WTC11 (cell line): Measurements from ENCODE around the gene RANGRF. TPM values are rescaled to one million over a fixed set of nuclear protein-coding genes. Genes with fewer than 3 reads are reported as not detected.
A peak's percentile ranks its signal among the peaks of the same experiment; 100 is the strongest.

Source experiments
- ATAC-seq: fragments of 200-7000 bp; cut with Tn5 transposase; 2 replicates; pipeline ENCODE4 v1.10.0; 2021; ENCODE audit warnings: mild to moderate bottlenecking, moderate library complexity
- CTCF ChIA-PET: fragments of 300-600 bp; sonication (Branson Sonifier 250); formaldehyde crosslinking; loops from one replicate; lab custom pipeline; 2021; ENCODE audit warnings: antibody characterized with exemption; lab: Charles Lee
- POLR2A ChIA-PET: fragments of 350-600 bp; sonication (Branson Sonifier 250); formaldehyde crosslinking; loops from one replicate; lab custom pipeline; 2021; ENCODE audit warnings: antibody characterized with exemption; lab: Charles Lee
- DNase-seq: peaks from one replicate; pipeline ENCODE4 v3.0.0; 2021; ENCODE audit warnings: low spot score
- H3K27ac Mint-ChIP-seq: 2 replicates; pipeline ENCODE4 v1.8.0; 2021; ENCODE audit warnings: mixed read lengths
- H3K27me3 Mint-ChIP-seq: 2 replicates; pipeline ENCODE4 v1.8.0; 2021; ENCODE audit warnings: low read depth, mild to moderate bottlenecking, moderate library complexity, mixed read lengths
- H3K36me3 Mint-ChIP-seq: 2 replicates; pipeline ENCODE4 v1.8.0; 2021; ENCODE audit warnings: mixed read lengths
- H3K4me1 Mint-ChIP-seq: 2 replicates; pipeline ENCODE4 v1.8.0; 2022; ENCODE audit warnings: mixed read lengths
- H3K4me3 Mint-ChIP-seq: 2 replicates; pipeline ENCODE4 v1.8.0; 2021; ENCODE audit warnings: mild to moderate bottlenecking, moderate library complexity, mixed read lengths
- H3K9me3 Mint-ChIP-seq: 2 replicates; pipeline ENCODE4 v1.8.0; 2021; ENCODE audit warnings: mixed read lengths
- ELF4 ChIP-seq: sonication (generic); formaldehyde crosslinking; IDR thresholded peaks from 2 replicates; pipeline ENCODE4 v1.8.1; 2022; ENCODE audit warnings: low read depth, mild to moderate bottlenecking, moderate library complexity, missing genetic modification reagents
- ESRRA ChIP-seq: sonication (generic); formaldehyde crosslinking; IDR thresholded peaks from 2 replicates; pipeline ENCODE4 v1.8.1; 2022; ENCODE audit warnings: mild to moderate bottlenecking, missing genetic modification reagents, borderline replicate concordance
- HMGA2 ChIP-seq: fragments of 250-450 bp; sonication (Bioruptor Pico); IDR thresholded peaks from 2 replicates; pipeline ENCODE4 v1.4.0; 2021; ENCODE audit warnings: mild to moderate bottlenecking, moderate library complexity
- IRF2 ChIP-seq: sonication (generic); formaldehyde crosslinking; IDR thresholded peaks from 2 replicates; pipeline ENCODE4 v1.8.0; 2022; ENCODE audit warnings: low read depth, missing genetic modification reagents, borderline replicate concordance
- KAT7 ChIP-seq: sonication (generic); formaldehyde crosslinking; IDR thresholded peaks from 2 replicates; pipeline ENCODE4 v1.8.1; 2023; ENCODE audit warnings: missing genetic modification reagents, mild to moderate bottlenecking, borderline replicate concordance
- NFATC4 ChIP-seq: fragments of 250-450 bp; sonication (Bioruptor Pico); IDR thresholded peaks from 2 replicates; pipeline ENCODE4 v1.9.0; 2021; ENCODE audit warnings: mild to moderate bottlenecking
- NFE2L1 ChIP-seq: sonication (generic); formaldehyde crosslinking; IDR thresholded peaks from 2 replicates; pipeline ENCODE4 v1.8.1; 2023; ENCODE audit warnings: missing genetic modification reagents
- SMAD3 ChIP-seq: sonication (generic); formaldehyde crosslinking; IDR thresholded peaks from 2 replicates; pipeline ENCODE4 v1.8.0; 2022; ENCODE audit warnings: missing genetic modification reagents, mild to moderate bottlenecking, borderline replicate concordance
- TEAD4 ChIP-seq: sonication (generic); formaldehyde crosslinking; IDR thresholded peaks from 2 replicates; pipeline ENCODE4 v1.8.0; 2022; ENCODE audit warnings: mild to moderate bottlenecking, missing genetic modification reagents
- ZBTB21 ChIP-seq: sonication (generic); formaldehyde crosslinking; IDR thresholded peaks from 2 replicates; pipeline ENCODE4 v1.8.1; 2023; ENCODE audit warnings: mild to moderate bottlenecking, missing genetic modification reagents, borderline replicate concordance
- total RNA-seq: library from RNA; stranded (reverse); gene quantifications from 3 replicates; pipeline ENCODE4 v1.2.3, GENCODE V29; 2021
- TF ChIP-seq, protein P1 (sequence below): fragments of 250-450 bp; sonication (Bioruptor Pico); IDR thresholded peaks from 2 replicates; pipeline ENCODE4 v1.9.0; 2021; ENCODE audit warnings: mild to moderate bottlenecking, borderline replicate concordance
- TF ChIP-seq, protein P2 (sequence below): sonication (generic); formaldehyde crosslinking; IDR thresholded peaks from 2 replicates; pipeline ENCODE4 v1.8.0; 2022; ENCODE audit warnings: mild to moderate bottlenecking, missing genetic modification reagents
- TF ChIP-seq, protein P3 (sequence below): fragments of 200-600 bp; IDR thresholded peaks from 2 replicates; pipeline ENCODE4 v1.8.0; 2022; ENCODE audit warnings: antibody characterized with exemption
- TF ChIP-seq, protein P4 (sequence below): fragments of 250-450 bp; sonication (Bioruptor Pico); IDR thresholded peaks from 2 replicates; pipeline ENCODE4 v1.9.0; 2021; ENCODE audit warnings: mild to moderate bottlenecking
- TF ChIP-seq, protein P5 (sequence below): fragments of 250-450 bp; sonication (Bioruptor Pico); IDR thresholded peaks from 2 replicates; pipeline ENCODE4 v1.8.0; 2021; ENCODE audit warnings: mild to moderate bottlenecking
- TF ChIP-seq, protein P6 (sequence below): sonication (generic); formaldehyde crosslinking; IDR thresholded peaks from 2 replicates; pipeline ENCODE4 v1.8.0; 2022; ENCODE audit warnings: missing genetic modification reagents

Gene RANGRF
- total RNA-seq, 1 experiment from 2014 or later = 32.7 TPM

DNA sequence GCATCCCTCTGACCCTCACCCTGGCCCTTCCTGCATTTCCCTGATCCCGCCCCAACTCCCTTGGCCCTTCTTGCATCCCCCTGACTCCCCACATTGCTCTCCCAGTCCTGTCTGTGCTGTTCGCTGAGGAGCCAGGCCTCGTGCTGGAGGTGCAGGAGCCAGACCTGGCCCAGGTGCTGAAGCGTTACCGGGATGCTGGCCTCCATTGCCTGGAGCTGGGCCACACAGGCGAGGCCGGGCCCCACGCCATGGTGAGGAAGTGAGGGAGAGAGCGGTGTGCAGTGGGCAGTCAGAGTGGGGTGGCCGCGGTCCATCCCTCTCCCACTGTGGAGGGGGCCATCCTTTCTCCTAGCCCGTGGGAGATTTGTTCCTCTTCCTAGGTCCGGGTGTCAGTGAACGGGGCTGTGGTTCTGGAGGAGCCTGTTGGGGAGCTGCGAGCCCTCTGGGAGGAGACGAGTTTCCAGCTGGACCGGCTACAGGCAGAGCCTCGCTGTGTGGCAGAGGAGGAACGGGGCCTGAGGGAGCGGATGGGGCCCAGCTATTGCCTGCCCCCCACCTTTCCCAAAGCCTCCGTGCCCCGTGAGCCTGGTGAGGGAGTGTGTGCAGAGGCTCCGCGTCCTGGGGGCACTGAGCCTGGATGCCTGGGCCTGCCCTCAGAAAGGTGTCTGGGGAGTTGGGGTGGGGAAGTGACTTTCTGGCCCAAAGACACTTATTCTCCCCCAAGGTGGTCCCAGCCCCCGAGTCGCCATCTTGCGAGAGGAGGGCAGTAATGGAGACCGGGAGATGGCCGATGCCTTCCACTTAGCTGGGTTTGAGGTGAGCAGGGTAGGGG, 21.6 kb upstream of the RANGRF start:
- no peaks in the 10 kb centered on the region for H3K4me1 Mint-ChIP-seq
- POLR2A ChIA-PET = no interaction called here
- H3K27me3 Mint-ChIP-seq = no peaks in the 10 kb centered on the region
- H3K36me3 Mint-ChIP-seq = peaks cover 82% of the 10 kb centered on the region
- no peak for ATAC-seq
- TF ChIP-seq IRF2 (no peak), ESRRA (CRISPR knock-in tag) (no peak), ELF4 (CRISPR knock-in tag) (no peak)
- TF ChIP-seq, protein P1, sequence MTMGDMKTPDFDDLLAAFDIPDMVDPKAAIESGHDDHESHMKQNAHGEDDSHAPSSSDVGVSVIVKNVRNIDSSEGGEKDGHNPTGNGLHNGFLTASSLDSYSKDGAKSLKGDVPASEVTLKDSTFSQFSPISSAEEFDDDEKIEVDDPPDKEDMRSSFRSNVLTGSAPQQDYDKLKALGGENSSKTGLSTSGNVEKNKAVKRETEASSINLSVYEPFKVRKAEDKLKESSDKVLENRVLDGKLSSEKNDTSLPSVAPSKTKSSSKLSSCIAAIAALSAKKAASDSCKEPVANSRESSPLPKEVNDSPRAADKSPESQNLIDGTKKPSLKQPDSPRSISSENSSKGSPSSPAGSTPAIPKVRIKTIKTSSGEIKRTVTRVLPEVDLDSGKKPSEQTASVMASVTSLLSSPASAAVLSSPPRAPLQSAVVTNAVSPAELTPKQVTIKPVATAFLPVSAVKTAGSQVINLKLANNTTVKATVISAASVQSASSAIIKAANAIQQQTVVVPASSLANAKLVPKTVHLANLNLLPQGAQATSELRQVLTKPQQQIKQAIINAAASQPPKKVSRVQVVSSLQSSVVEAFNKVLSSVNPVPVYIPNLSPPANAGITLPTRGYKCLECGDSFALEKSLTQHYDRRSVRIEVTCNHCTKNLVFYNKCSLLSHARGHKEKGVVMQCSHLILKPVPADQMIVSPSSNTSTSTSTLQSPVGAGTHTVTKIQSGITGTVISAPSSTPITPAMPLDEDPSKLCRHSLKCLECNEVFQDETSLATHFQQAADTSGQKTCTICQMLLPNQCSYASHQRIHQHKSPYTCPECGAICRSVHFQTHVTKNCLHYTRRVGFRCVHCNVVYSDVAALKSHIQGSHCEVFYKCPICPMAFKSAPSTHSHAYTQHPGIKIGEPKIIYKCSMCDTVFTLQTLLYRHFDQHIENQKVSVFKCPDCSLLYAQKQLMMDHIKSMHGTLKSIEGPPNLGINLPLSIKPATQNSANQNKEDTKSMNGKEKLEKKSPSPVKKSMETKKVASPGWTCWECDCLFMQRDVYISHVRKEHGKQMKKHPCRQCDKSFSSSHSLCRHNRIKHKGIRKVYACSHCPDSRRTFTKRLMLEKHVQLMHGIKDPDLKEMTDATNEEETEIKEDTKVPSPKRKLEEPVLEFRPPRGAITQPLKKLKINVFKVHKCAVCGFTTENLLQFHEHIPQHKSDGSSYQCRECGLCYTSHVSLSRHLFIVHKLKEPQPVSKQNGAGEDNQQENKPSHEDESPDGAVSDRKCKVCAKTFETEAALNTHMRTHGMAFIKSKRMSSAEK (CRISPR knock-in tag) = no peak
- TF ChIP-seq, protein P2, sequence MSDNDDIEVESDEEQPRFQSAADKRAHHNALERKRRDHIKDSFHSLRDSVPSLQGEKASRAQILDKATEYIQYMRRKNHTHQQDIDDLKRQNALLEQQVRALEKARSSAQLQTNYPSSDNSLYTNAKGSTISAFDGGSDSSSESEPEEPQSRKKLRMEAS (CRISPR knock-in tag) = no peak
- TF ChIP-seq, protein P3, sequence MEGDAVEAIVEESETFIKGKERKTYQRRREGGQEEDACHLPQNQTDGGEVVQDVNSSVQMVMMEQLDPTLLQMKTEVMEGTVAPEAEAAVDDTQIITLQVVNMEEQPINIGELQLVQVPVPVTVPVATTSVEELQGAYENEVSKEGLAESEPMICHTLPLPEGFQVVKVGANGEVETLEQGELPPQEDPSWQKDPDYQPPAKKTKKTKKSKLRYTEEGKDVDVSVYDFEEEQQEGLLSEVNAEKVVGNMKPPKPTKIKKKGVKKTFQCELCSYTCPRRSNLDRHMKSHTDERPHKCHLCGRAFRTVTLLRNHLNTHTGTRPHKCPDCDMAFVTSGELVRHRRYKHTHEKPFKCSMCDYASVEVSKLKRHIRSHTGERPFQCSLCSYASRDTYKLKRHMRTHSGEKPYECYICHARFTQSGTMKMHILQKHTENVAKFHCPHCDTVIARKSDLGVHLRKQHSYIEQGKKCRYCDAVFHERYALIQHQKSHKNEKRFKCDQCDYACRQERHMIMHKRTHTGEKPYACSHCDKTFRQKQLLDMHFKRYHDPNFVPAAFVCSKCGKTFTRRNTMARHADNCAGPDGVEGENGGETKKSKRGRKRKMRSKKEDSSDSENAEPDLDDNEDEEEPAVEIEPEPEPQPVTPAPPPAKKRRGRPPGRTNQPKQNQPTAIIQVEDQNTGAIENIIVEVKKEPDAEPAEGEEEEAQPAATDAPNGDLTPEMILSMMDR = no peak
- TF ChIP-seq, protein P4, sequence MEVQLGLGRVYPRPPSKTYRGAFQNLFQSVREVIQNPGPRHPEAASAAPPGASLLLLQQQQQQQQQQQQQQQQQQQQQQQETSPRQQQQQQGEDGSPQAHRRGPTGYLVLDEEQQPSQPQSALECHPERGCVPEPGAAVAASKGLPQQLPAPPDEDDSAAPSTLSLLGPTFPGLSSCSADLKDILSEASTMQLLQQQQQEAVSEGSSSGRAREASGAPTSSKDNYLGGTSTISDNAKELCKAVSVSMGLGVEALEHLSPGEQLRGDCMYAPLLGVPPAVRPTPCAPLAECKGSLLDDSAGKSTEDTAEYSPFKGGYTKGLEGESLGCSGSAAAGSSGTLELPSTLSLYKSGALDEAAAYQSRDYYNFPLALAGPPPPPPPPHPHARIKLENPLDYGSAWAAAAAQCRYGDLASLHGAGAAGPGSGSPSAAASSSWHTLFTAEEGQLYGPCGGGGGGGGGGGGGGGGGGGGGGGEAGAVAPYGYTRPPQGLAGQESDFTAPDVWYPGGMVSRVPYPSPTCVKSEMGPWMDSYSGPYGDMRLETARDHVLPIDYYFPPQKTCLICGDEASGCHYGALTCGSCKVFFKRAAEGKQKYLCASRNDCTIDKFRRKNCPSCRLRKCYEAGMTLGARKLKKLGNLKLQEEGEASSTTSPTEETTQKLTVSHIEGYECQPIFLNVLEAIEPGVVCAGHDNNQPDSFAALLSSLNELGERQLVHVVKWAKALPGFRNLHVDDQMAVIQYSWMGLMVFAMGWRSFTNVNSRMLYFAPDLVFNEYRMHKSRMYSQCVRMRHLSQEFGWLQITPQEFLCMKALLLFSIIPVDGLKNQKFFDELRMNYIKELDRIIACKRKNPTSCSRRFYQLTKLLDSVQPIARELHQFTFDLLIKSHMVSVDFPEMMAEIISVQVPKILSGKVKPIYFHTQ (CRISPR knock-in tag) = no peak
- TF ChIP-seq, protein P5, sequence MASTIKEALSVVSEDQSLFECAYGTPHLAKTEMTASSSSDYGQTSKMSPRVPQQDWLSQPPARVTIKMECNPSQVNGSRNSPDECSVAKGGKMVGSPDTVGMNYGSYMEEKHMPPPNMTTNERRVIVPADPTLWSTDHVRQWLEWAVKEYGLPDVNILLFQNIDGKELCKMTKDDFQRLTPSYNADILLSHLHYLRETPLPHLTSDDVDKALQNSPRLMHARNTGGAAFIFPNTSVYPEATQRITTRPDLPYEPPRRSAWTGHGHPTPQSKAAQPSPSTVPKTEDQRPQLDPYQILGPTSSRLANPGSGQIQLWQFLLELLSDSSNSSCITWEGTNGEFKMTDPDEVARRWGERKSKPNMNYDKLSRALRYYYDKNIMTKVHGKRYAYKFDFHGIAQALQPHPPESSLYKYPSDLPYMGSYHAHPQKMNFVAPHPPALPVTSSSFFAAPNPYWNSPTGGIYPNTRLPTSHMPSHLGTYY = no peak
- H3K9me3 Mint-ChIP-seq = no peaks in the 10 kb centered on the region
- H3K27ac Mint-ChIP-seq = peak overlapping the region; percentile 60; the same call in 1 of the 2 replicates
- H3K4me3 Mint-ChIP-seq = no peak overlapping the region
- DNase-seq = no peak
- CTCF ChIA-PET = interaction anchor here (0.6 to 0.9 kb wide), 2 partner anchors 11 to 161 kb away, joined by 3 to 4 read pairs; no protein-coding TSS in a partner anchor

DNA sequence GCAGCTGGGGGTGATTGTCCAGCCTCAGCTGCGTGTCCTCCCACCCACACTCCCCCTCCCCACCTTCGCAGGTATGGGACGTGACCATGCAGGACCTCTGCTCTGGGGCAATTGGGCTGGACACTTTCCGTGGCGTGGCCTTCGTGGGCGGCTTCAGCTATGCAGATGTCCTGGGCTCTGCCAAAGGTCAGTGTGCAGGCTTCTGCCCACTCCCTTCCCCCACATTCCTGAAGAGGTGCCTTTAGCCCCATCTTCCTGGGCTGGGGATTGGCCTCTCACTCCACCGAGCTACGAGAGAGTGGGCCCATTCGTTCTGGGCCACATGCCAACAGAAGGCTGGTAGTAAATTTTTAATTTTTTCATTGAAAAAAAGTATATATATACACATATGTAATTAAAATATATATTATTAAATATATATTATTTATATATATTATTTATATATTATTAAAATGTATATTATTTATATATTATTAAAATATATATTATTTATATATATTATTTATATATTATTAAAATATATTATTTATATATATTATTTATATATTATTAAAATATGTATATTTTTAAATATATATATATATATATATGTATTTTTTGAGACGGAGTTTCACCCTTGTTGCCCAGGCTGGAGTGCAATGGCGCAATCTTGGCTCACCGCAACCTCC, 20.9 kb upstream of the RANGRF start:
- no peak for TF ChIP-seq NFE2L1
- TF ChIP-seq TEAD4 = no peak
- TF ChIP-seq ZBTB21 = no peak
- TF ChIP-seq, protein P6, sequence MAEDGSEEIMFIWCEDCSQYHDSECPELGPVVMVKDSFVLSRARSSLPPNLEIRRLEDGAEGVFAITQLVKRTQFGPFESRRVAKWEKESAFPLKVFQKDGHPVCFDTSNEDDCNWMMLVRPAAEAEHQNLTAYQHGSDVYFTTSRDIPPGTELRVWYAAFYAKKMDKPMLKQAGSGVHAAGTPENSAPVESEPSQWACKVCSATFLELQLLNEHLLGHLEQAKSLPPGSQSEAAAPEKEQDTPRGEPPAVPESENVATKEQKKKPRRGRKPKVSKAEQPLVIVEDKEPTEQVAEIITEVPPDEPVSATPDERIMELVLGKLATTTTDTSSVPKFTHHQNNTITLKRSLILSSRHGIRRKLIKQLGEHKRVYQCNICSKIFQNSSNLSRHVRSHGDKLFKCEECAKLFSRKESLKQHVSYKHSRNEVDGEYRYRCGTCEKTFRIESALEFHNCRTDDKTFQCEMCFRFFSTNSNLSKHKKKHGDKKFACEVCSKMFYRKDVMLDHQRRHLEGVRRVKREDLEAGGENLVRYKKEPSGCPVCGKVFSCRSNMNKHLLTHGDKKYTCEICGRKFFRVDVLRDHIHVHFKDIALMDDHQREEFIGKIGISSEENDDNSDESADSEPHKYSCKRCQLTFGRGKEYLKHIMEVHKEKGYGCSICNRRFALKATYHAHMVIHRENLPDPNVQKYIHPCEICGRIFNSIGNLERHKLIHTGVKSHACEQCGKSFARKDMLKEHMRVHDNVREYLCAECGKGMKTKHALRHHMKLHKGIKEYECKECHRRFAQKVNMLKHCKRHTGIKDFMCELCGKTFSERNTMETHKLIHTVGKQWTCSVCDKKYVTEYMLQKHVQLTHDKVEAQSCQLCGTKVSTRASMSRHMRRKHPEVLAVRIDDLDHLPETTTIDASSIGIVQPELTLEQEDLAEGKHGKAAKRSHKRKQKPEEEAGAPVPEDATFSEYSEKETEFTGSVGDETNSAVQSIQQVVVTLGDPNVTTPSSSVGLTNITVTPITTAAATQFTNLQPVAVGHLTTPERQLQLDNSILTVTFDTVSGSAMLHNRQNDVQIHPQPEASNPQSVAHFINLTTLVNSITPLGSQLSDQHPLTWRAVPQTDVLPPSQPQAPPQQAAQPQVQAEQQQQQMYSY (CRISPR knock-in tag) = no peak
- TF ChIP-seq HMGA2 (CRISPR knock-in tag) = peak; percentile 92
- no peak for TF ChIP-seq SMAD3 (CRISPR knock-in tag)
- TF ChIP-seq NFATC4 (CRISPR knock-in tag) = no peak
- no peak for TF ChIP-seq KAT7 (CRISPR knock-in tag)
- TF ChIP-seq IRF2 = no peak
- Mint-ChIP-seq H3K27me3 (no peaks in the 10 kb centered on the region), H3K9me3 (no peaks in the 10 kb centered on the region), H3K4me1 (no peaks in the 10 kb centered on the region), H3K36me3 (peaks cover 75% of the 10 kb centered on the region), H3K27ac (no peak overlapping the region), H3K4me3 (no peak overlapping the region)
- ATAC-seq (no peak), DNase-seq (no peak)
- POLR2A ChIA-PET = no interaction called here
- CTCF ChIA-PET = interaction anchor here (0.9 kb wide), 1 partner anchor 12 kb away, joined by 3 read pairs; no protein-coding TSS in a partner anchor
